Lung (tissue), 12 donors: ENCODE results near the gene SNX13. TPM values are rescaled to one million over a fixed set of nuclear protein-coding genes. Genes with fewer than 3 reads are reported as not detected.

Experiments
- ATAC-seq: fragments of 200-7000 bp; cut with Tn5 transposase; one replicate; pipeline ENCODE4 v1.9.1; 2020; ENCODE audit warnings: moderate number of reproducible peaks; ENCODE audit not compliant: insufficient read depth, low FRiP score
- DNase-seq, 3 donors: peaks; one replicate each; pipeline ENCODE4 v3.0.0-alpha.2; 2013 to 2017
- H3K27ac ChIP-seq, 2 donors: one replicate each; pipeline ENCODE4 v1.5.1; 2013; ENCODE audit warnings: mild to moderate bottlenecking in 2 of 2, moderate library complexity in 2 of 2, control low read depth in 1 of 2, inconsistent platforms in 1 of 2, low read depth in 1 of 2, low read length in 1 of 2
- H3K27me3 ChIP-seq, 3 donors: one replicate each; pipeline ENCODE4 v1.5.1; 2013; ENCODE audit warnings: low read length in 2 of 3; ENCODE audit not compliant: control insufficient read depth in 3 of 3, insufficient read depth in 3 of 3
- H3K36me3 ChIP-seq, 4 donors: one replicate each; pipeline ENCODE4 v1.5.1; 2013; ENCODE audit warnings: low read length in 4 of 4, mild to moderate bottlenecking in 1 of 4, moderate library complexity in 1 of 4; ENCODE audit not compliant: control insufficient read depth in 4 of 4, insufficient read depth in 4 of 4
- H3K4me1 ChIP-seq, 5 donors: one replicate each; pipeline ENCODE4 v1.5.1; 2013; ENCODE audit warnings: low read length in 5 of 5, mild to moderate bottlenecking in 2 of 5, moderate library complexity in 1 of 5; ENCODE audit not compliant: control insufficient read depth in 5 of 5, insufficient read depth in 5 of 5
- H3K4me3 ChIP-seq: one replicate; pipeline ENCODE4 v1.5.1; 2013; ENCODE audit warnings: mild to moderate bottlenecking, control low read depth, moderate library complexity
- H3K9ac ChIP-seq, 2 donors: one replicate each; pipeline ENCODE4 v1.5.1; 2013; ENCODE audit warnings: low read length in 2 of 2, control low read depth in 1 of 2; ENCODE audit not compliant: insufficient read depth in 1 of 2
- H3K9me3 ChIP-seq, 4 donors: one replicate each; pipeline ENCODE4 v1.5.1; 2013; ENCODE audit warnings: low read length in 3 of 4, mild to moderate bottlenecking in 1 of 4, moderate library complexity in 1 of 4; ENCODE audit not compliant: control insufficient read depth in 4 of 4, insufficient read depth in 3 of 4
- CTCF ChIP-seq: IDR thresholded peaks from 2 replicates; pipeline ENCODE4 v1.5.1; 2012; ENCODE audit warnings: mild to moderate bottlenecking; ENCODE audit errors: control extremely low read depth, extremely low read depth
- WGBS, 2 donors: extraction: QIAGEN DNeasy Blood & Tissue Kit; methylation state at CpG; one replicate each; pipeline ENCODE4 v1.1.7; 2013; 5-methylcytosine and 5-hydroxymethylcytosine counted together
- polyA plus RNA-seq, 2 donors: library from polyadenylated mRNA; stranded (reverse); fragments of 200-250 nt; gene quantifications; one replicate each; pipeline ENCODE4 v1.2.1, GENCODE V29; 2013
- total RNA-seq, 2 donors: library from RNA; depleted of rRNA in 1 of 2; stranded (reverse); fragments of >200 nt in 1 of 2; gene quantifications; one replicate each; pipeline ENCODE4 v1.2.1, GENCODE V29; 2014 to 2021
- donor health status: control.
- donor health status: control.
- donor health status: Bipolar disorder and iron deficiency.
- donor health status: healthy.
- donor health status: DM: yes; HTN: yes; CAD: no.

Gene SNX13
- total and polyA plus RNA-seq, 4 donors, result 8.9 to 104 (median 31.9) TPM

DNA sequence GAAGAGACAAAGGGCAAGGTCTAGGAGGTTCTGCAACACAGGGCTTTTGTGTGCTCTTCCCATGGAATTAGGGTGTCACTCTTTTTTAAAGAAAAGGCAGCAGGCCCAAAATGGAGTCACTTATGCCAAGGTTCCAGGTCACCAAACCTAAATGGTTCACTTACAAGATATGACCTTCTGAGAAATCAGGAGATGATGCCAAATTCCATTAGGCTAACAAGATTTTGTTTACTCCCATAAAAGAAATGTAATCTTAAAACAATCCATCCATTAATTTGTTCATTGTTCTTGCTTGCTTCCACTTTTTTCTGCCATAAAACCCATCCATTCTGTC is 158.1 kb downstream of the SNX13 start:
- no peak for ATAC-seq
- H3K27ac ChIP-seq, result no peak overlapping the region
- no peaks in the 10 kb centered on the region for H3K9me3 ChIP-seq
- no peak for TF ChIP-seq CTCF
- H3K4me3 ChIP-seq, result no peak overlapping the region
- no peak overlapping the region for H3K9ac ChIP-seq
- no peaks in the 10 kb centered on the region for H3K4me1 ChIP-seq
- no peaks in the 10 kb centered on the region for H3K27me3 ChIP-seq
- no peaks in the 10 kb centered on the region for H3K36me3 ChIP-seq
- DNase-seq, result no peak

GRCh38 chr7:17781491-17782215 is 158.6 kb downstream of the SNX13 start:
- Histone ChIP-seq H3K27ac (no peak overlapping the region), H3K9me3 (no peaks in the 10 kb centered on the region), H3K4me3 (no peak overlapping the region), H3K27me3 (no peaks in the 10 kb centered on the region), H3K4me1 (no peaks in the 10 kb centered on the region), H3K9ac (no peak overlapping the region), H3K36me3 (no peaks in the 10 kb centered on the region)
- no peak for DNase-seq
- TF ChIP-seq CTCF, result no peak
- ATAC-seq, result no peak
- 75 to 80% methylated on average over 7 of the region's 7 CpGs for WGBS, 2 donors

GRCh38 chr7:17779381-17779780 is 160.9 kb downstream of the SNX13 start:
- H3K4me1 ChIP-seq, result no peaks in the 10 kb centered on the region
- H3K9ac ChIP-seq, result no peak overlapping the region
- ATAC-seq (no peak), DNase-seq (no peak)
- no peaks in the 10 kb centered on the region for H3K27me3 ChIP-seq
- TF ChIP-seq CTCF, result no peak
- no peak overlapping the region for H3K27ac ChIP-seq
- no peak overlapping the region for H3K4me3 ChIP-seq
- WGBS, 2 donors, result 96 to 97% methylated on average over 1 of the region's 1 CpG
- no peaks in the 10 kb centered on the region for H3K36me3 ChIP-seq
- H3K9me3 ChIP-seq, result no peaks in the 10 kb centered on the region
